Suprapubic skin (tissue), 3 donors: Measurements from ENCODE around the gene STUM.

ENCODE experiments used
- CTCF ChIP-seq, 2 donors: fragments of 200-600 bp in 1 of 2; fragments of 450-650 bp in 1 of 2; sonication (generic) in 1 of 2; IDR thresholded peaks; one replicate each; pipeline ENCODE4 v1.5.1; 2016 to 2019; ENCODE audit warnings: antibody characterized with exemption in 2 of 2, mild to moderate bottlenecking in 1 of 2, moderate library complexity in 1 of 2
- EP300 ChIP-seq: sonication (generic); formaldehyde crosslinking; IDR thresholded peaks from one replicate; pipeline ENCODE4 v1.6.1; 2017; ENCODE audit warnings: antibody characterized with exemption
- POLR2A ChIP-seq, 2 donors: fragments of 450-650 bp; IDR thresholded peaks; one replicate each; pipeline ENCODE4 v1.6.1; 2017; ENCODE audit warnings: antibody characterized with exemption in 2 of 2, mild to moderate bottlenecking in 2 of 2, moderate library complexity in 2 of 2

GRCh38 chr1:226552061-226552460 lies 3.5 kb downstream of the STUM start:
- TF ChIP-seq CTCF (IDR thresholded peaks at IDR 0.05) (no peak), POLR2A (IDR thresholded peaks at IDR 0.05) (no peak), EP300 (no peak)
